ENCODE measurements around the gene CTNNA3.
"Not testable (repeated sequence)": the region's sequence is repeated elsewhere in the genome, so short reads cannot be mapped to it uniquely, and the experiment has no call there.

CTNNA3 gene

DNA sequence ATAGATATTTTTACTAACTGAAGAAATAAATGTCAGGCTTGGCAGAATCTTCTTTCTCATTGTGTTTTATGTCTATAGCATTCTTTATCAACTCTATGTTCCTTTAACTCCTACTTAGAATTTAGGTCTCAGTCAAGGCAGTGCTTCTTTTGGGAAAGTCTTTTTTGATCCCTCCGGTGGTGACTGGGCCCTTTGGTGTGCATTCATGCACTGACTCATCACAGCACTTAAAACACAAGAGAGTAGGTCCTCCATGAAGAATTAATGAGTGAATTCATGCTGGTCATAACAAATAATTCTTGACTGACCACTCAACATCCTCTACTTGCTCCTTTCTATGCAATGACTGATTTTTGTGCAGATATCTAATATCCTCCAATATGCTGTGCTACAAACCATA, 1229.0 kb downstream of the CTNNA3 start:
- no peak for DNase-seq

DNA sequence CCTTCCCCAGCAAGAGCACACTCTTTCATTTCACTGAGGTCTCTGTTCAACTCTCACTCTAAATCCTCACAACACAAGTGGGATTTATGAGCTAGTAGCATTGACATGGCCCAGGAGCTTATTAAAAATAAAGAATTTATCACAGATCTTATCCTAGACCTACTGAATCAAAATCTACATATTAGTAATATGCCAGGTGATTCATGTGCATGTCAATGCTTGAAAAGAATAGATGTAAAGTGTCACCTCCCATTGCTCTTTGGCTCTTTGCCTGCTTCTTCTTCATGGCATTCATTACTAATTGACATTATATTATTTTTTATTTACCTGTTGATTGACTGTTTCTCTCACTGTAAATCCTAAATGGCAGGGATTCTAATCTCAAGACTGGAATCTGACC, 1229.4 kb downstream of the CTNNA3 start:
- no peak for DNase-seq

GRCh38 chr10:66463611-66464010, 1232.4 kb downstream of the CTNNA3 start:
- no peak for DNase-seq

DNA sequence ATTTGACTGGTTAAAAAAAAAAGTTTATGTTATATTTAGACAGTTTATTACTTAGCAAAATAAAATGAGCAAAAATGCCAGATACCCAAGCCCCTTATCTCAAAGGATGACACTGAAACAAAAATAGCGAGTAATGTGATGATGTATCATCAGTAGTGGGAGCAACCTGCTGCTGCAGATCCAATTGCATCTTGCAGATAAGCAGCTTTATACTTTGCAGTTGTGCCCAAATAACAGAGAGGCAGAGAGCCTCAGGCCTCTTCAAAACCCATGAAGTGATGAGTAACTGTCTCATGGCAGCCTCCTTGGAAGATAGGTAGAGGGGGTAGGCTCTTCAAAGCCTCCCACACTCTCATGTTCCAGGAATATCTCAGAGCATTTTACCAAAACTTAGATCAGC, 1238.4 kb downstream of the CTNNA3 start:
- DNase-seq, result no peak

GRCh38 chr10:66455304-66455703, 1240.7 kb downstream of the CTNNA3 start:
- no peak for DNase-seq

GRCh38 chr10:66440568-66440967, 1255.4 kb downstream of the CTNNA3 start:
- no peak for DNase-seq

GRCh38 chr10:66414943-66415342, 1281.1 kb downstream of the CTNNA3 start:
- no peak for DNase-seq

- DNase-seq, result no peak
Observed at GRCh38 chr10:66405566-66405965, 1290.4 kb downstream of the CTNNA3 start.

DNA sequence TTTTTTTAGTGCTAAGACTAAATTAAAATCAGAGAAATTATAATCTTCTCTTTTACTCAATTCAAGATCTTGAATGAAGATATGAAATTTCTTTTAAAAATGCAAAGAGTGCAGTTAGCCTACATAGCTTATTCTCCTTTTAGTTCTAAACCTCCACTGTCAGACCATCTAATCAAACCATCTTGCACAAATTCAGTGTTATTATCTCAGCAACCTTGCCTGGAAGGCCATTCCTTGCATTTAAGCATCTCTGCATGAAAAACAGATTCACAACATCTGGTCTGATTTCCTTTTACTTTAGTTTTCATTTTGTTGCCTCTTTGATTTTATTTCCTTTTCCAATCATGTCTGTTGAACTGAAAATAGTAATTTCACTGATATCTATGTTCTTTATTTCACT, 1297.3 kb downstream of the CTNNA3 start:
- no peak for DNase-seq

DNA sequence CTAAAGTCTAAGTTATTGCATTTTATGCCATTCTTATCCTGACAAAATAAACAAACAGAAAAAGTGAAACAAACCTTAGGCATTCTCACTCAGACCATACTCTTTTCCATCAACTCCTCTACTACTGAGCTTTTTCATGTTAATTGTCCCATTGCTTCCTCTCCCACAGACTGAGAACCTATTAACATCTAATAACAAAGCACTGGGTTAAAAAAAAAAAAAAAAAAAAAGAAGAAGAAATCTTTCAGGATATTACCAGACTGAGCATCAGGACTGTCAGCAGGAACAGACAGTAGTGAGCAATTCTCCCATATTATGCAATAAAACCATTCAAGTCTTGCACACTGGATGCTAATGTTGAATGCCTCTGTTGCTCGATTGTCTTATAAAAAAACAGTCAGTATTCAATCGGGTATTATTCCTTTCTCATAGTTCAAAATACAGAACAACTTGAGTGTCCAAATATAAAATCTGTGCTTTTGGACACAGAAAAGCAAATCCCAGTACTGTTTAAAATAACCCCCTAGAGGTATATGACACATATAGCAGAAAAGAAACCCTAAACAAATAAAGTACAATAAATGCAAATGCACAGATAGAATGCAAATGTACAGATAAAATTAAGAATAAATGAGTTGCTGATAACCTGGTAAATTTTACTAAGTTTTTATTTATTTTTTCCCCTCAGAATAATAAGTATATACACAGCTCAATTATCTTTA, 1301.5 kb downstream of the CTNNA3 start:
- no peak for DNase-seq

DNA sequence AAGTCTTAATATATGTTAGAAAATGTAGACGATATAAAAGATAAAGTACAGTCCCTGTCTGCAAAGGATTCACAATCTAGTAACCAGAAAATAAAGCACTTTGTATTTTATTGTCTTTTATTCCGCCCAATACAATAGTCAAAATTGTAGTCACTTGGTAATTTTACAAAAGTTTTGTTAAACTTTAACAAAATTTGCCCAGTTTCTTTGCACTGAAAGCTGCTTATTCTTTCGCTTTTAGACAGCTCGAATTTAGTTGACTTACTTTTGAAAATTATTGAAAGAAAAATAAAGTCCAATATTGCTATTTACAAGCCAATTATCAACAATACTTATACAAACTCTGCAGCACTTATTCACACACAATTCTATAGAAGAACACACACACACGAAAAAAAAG, 1305.1 kb downstream of the CTNNA3 start:
- DNase-seq, result no peak

GRCh38 chr10:66381045-66381444, 1315.0 kb downstream of the CTNNA3 start:
- no peak for DNase-seq

GRCh38 chr10:66378117-66378876, 1317.7 kb downstream of the CTNNA3 start:
- DNase-seq, result no peak

DNA sequence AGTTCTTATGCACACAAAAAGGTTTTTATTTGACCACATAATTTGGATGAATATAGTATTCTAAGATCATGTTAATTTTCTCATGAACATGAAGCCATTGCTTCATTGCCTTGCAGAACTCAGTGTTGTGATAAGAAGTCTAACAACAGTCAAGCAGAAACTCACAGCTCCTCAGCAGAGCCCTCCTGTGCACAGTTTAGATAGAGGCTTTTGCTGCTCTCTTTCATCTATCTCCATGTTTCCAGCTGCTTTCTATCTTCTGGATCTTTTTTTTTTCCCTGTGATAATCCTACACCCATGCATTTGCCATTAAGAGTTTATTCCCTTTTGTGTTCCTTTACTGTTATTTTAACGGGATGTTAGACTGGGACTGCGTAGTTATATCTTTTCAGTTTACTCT, 1327.8 kb downstream of the CTNNA3 start:
- no peak for DNase-seq

- DNase-seq, result no peak
Observed at GRCh38 chr10:66366163-66366562, 1329.8 kb downstream of the CTNNA3 start.

DNA sequence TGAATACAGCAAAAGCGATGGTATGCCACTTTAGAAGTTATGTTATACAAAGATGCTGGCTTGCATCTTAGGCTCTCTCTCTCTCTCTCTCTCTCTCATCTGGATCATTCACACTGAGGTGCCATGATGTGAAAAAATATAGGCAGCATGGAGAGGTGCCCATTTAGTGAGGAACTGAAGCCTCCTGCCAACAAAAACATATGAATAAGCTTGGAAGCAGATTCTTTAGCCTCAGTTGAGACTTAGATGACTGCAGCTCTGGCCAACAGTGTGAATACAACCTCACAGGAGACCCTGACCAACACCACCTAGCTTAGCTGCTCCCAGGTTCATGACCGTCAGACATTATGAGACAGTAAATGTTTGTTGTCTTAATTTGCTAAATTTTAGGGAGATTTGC, 1330.3 kb downstream of the CTNNA3 start:
- DNase-seq, result no peak

GRCh38 chr10:66362522-66362921, 1333.5 kb downstream of the CTNNA3 start:
- DNase-seq, result no peak

- not testable (repeated sequence) for DNase-seq
Observed at GRCh38 chr10:66353822-66354221, 1342.2 kb downstream of the CTNNA3 start.

DNA sequence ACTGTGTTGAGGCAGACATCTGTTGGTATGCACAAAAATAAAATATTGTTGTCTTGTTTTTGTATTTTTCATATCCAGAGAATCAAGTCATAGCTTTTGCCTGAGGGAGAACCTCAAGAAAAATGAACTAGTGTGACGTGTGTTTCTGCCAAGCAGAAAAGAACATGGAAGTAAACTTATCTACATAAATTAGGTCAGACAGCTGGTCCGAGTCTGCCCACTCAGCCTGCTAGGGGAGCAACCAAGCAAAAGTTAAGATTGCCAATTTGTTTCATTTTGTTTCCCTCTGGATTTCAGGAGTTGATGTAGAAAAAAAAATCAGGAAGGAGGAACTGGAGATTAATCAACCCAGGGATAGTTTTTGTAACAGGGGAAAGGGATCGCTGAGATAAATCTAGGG, 1342.6 kb downstream of the CTNNA3 start:
- no peak for DNase-seq

DNA sequence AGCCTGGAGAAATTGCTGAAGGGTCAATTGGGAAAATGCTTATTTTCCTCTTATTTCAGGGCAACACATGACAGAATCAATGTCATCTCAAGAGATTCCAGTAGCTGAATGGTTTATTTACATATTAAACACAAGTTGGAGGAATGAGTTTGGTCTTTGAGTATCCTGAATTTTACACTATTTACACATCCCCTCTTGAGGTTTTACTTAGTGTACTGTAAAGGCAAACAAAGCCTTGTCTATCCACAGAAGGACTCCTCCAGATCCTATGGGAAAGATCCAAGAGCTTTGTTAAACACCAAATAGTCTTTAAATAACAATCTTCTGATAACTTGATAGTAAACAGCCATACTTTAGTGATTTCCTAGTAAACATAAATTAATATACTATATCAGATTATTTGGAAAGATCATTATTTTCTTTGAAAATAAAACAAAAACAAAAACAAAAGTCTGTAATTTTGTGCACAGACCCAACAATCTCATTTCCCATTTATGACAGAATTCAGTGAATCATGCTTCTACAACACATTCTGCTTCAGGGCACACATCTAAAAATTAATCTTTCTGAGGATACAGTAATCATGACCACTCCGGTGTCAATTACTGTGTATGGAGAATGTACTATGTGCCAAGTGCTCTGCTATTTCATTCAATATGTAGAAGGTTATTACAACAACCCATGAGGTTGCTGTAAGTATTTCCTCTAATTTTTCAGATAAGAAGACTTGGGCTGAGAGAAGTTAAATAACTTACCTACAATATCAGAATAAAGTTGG, 1345.2 kb downstream of the CTNNA3 start:
- DNase-seq, result no peak

DNA sequence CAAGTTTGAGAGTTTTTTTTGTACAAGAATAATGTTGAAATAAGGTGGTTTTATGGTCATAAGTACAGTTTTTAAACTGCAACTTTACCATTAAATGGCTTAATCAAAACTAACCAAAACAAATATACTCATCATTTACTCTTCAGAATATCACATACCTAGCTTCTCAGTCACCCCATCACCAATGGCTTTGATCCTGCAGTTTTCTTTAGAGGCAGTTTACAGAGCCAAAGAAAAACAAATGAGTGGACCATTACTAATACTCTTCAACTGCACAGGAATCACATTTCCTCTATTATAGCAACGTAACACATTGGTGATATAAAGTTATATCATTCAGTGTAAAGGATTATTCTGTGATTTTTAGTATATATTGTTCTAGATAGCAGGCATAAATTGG, 1346.3 kb downstream of the CTNNA3 start:
- no peak for DNase-seq

DNA sequence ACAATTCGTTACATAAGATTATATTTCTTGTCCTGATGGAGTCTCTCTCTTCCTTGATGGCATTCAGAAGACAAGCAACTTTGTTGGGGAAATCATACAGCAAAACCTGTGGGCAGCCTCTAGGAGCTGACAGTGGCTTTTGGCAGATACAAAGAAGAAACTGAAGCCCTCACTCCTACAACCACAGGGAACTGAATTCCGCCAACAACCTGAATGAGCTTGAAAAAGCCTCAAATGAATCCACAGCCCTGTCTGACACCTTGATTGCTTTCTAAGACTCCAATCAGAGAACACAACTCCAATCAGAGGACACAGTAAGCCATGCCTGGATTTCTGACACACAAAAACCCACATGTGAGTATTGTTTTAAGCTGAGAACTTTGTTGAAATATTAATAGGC, 1346.9 kb downstream of the CTNNA3 start:
- no peak for DNase-seq

- no peak for DNase-seq
Observed at GRCh38 chr10:66337211-66337610, 1358.8 kb downstream of the CTNNA3 start.

DNA sequence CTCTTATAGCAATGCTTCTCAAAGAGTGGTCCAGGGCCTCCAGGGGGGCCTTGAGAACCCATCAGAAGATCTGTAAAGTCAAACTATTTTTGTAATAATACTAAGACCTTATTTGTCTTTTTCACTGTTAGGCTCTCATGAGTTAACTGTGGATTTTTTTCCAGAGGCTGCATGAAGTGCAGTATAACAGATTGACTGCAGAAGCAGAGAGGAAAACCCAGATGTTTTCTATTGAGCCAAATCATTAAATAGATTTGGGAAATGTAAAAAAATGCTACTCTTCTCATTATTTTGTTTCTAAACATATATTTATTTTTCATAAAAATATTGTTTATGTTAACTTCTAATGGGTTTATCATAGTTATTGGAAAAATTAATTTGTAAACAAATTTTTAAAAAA, 1359.2 kb downstream of the CTNNA3 start:
- DNase-seq, result no peak

All from CD4-positive, alpha-beta T cell treated with Interleukin-1 beta for 1 hour (primary cell).